Measurements from ENCODE around the gene ATP5F1C.

DNA sequence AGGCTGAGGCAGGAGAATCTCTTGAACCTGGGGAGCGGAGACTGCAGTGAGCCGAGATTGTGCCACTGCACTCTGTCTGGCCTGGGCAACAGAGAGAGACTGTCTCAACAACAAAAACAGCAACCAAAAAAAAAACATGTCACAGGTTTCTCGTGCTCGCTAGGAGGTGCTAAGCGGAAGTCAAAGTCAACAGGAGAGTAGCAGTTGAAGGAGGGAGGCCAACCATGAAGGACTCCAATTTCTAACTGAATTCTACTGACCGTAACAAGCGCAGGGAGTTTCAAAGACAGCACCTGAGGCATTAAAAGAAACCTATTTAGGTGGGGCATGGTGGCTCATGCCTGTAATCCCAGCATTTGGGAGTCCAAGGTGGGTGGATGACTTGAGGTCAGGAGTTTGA lies 19.6 kb upstream of the ATP5F1C start:
- TF ChIP-seq ZNF384 (IDR thresholded peaks at IDR 0.05; ENCODE audit: borderline replicate concordance, low read depth, low read length) (no peak), POLR2A (IDR thresholded peaks at IDR 0.05; ENCODE audit: low read depth, low read length) (no peak), RCOR1 (conservative IDR thresholded peaks at IDR 0.05; ENCODE audit: low read depth, low read length) (no peak), SMAD1 (IDR thresholded peaks at IDR 0.05; ENCODE audit: low read depth, partially characterized antibody) (no peak)
